NCI-H187 treated with DMSO at 0.1 percent for 48 hours (cell line): Measurements from ENCODE around the gene PLET1.

Experiments
- DNase-seq: peaks from one replicate; lab custom pipeline; 2025; lab: John Stamatoyannopoulos, UW

The PLET1 gene

GRCh38 chr11:112260490-112260889 lies at the start of gene PLET1:
Gene PLET1, minus strand, starts transcription at chr11:112260860. Its CDS starts 271 bp downstream, at chr11:112260589.
- DNase-seq, result no peak

GRCh38 chr11:112310419-112310818 lies 49.8 kb upstream of the PLET1 start:
- DNase-seq, result no peak

GRCh38 chr11:112308651-112309050 lies 48.0 kb upstream of the PLET1 start:
- no peak for DNase-seq

- DNase-seq, result no peak
These were observed 47.0 kb upstream of the PLET1 start for GRCh38 chr11:112307616-112308015.

GRCh38 chr11:112306230-112306629 lies 45.6 kb upstream of the PLET1 start:
- DNase-seq, result no peak

- DNase-seq, result no peak
These were observed 44.3 kb upstream of the PLET1 start for GRCh38 chr11:112304914-112305313.

- DNase-seq, result no peak
These were observed 43.0 kb upstream of the PLET1 start for GRCh38 chr11:112303616-112304015.

- no peak for DNase-seq
These were observed 41.7 kb upstream of the PLET1 start for GRCh38 chr11:112302226-112302868.

- DNase-seq, result no peak
These were observed 39.6 kb upstream of the PLET1 start for GRCh38 chr11:112300094-112300786.

- no peak for DNase-seq
These were observed 37.9 kb upstream of the PLET1 start for GRCh38 chr11:112298535-112298934.

- no peak for DNase-seq
These were observed 36.7 kb upstream of the PLET1 start for GRCh38 chr11:112297248-112297866.

GRCh38 chr11:112296044-112296443 lies 35.4 kb upstream of the PLET1 start:
- DNase-seq, result no peak

- no peak for DNase-seq
These were observed 34.2 kb upstream of the PLET1 start for GRCh38 chr11:112294688-112295340.

- DNase-seq, result no peak
These were observed 33.0 kb upstream of the PLET1 start for GRCh38 chr11:112293614-112294013.

- DNase-seq, result no peak
These were observed 32.2 kb upstream of the PLET1 start for GRCh38 chr11:112292785-112293407.

GRCh38 chr11:112292188-112292587 lies 31.5 kb upstream of the PLET1 start:
- DNase-seq, result no peak

GRCh38 chr11:112291191-112291590 lies 30.5 kb upstream of the PLET1 start:
- no peak for DNase-seq

- no peak for DNase-seq
These were observed 29.8 kb upstream of the PLET1 start for GRCh38 chr11:112290493-112290850.

GRCh38 chr11:112289588-112290492 lies 29.2 kb upstream of the PLET1 start:
- DNase-seq, result no peak

GRCh38 chr11:112288021-112288420 lies 27.4 kb upstream of the PLET1 start:
- DNase-seq, result no peak

GRCh38 chr11:112285841-112286311 lies 25.2 kb upstream of the PLET1 start:
- no peak for DNase-seq
